D341Med (cell line): ENCODE results near the gene NEMF.
"Not testable (repeated sequence)": the region's sequence is repeated elsewhere in the genome, so short reads cannot be mapped to it uniquely, and the experiment has no call there.

Experiments
- DNase-seq: peaks from one replicate; pipeline ENCODE4 v3.0.0; 2012; ENCODE audit warnings: low spot score

Gene NEMF

GRCh38 chr14:49816118-49816517 lies 36.5 kb downstream of the NEMF start:
- DNase-seq: not testable (repeated sequence)

DNA sequence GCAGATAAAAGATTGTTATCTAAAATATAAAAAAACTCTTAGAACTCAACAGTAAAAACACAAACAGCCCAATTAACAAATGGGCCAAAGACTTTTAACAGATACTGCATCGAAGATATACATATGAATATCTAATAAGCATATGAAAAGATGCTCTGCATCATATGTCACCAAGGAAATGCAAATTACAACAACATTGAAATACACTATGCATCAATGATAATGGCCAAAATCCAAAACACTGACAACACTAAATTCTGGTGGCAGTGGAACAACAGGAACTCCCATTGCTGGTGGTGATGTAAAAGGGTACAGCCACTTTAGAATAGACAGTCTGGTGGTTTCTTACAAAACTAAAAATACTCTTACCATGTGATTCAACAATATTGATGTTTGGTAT lies 43.8 kb downstream of the NEMF start:
- no peak for DNase-seq

GRCh38 chr14:49796025-49796424 lies 56.6 kb downstream of the NEMF start:
- DNase-seq: no peak

- no peak for DNase-seq
Measured at GRCh38 chr14:49792618-49793017, 60.0 kb downstream of the NEMF start.

DNA sequence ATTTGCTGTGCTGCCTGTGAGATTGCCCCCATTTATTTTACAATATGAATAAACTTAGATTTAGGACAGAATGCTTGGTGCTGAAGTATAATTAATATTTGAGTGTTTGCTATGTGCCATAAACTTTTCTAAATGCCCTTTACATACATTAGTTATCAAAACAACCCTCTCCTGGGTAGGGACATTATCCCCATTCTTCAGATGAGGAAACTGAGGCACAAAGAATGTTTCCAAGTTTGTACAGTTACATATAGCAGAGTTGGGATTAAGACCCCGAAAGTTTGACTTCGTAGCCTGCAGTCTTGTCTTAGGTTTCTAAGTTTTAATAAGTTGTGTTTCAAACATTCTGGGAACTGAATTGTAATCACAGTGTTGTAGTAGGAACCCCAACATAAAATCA lies 66.3 kb downstream of the NEMF start:
- no peak for DNase-seq

GRCh38 chr14:49783394-49784014 lies 69.1 kb downstream of the NEMF start:
- DNase-seq: no peak

GRCh38 chr14:49781040-49781439 lies 71.5 kb downstream of the NEMF start:
- not testable (repeated sequence) for DNase-seq

GRCh38 chr14:49778421-49778820 lies 74.2 kb downstream of the NEMF start:
- DNase-seq: no peak

DNA sequence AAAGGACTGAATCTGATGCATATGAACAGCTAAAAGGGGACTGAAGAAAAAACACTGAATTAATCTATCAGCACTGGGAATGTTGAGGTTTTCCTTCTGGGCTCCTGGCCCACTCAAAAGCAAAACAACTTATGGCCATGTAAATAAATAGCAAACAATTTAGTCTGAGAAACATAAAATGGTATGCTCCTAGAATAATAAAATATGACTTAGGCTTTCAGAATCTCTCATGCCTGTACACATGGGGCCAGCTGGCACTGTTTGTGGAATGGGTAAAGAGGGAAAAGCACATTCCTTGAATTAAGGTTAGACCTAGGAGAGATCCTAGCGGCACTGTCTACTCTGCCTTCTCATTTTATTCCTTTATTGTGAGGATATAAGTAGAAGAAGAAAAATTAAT lies 78.5 kb downstream of the NEMF start:
- no peak for DNase-seq

DNA sequence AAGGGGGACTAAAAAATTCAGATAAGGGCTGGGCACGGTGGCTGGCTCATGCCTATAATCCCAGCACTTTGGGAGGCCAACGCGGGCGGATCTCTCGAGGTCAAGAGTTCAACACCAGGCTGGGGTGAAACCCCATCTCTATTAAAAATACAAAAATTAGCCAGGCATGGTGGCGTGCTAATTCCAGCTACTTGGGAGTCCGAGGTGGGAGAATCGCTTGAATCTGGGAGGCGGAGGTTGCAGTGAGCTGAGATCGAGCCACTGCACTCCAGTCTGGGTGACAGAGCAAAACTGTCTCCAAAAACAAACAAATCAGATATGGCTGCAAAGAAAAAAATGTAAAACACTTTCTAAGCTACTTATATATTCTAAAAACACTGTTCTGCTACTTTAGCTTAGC lies 80.9 kb downstream of the NEMF start:
- DNase-seq: not testable (repeated sequence)

- DNase-seq: no peak
Measured at GRCh38 chr14:49770212-49770817, 82.3 kb downstream of the NEMF start.

GRCh38 chr14:49769581-49770211 lies 82.9 kb downstream of the NEMF start:
- DNase-seq: no peak

- no peak for DNase-seq
Measured at GRCh38 chr14:49769171-49769570, 83.4 kb downstream of the NEMF start.

- DNase-seq: peak; percentile 49
Measured at GRCh38 chr14:49768301-49769121, 84.1 kb downstream of the NEMF start.

- peak; percentile 90 for DNase-seq
Measured at GRCh38 chr14:49767571-49768300, 84.9 kb downstream of the NEMF start, which contains the start of gene KLHDC2. KLHDC2 (plus strand) TSS chr14:49768153; CDS start chr14:49768469, 316 bp downstream.

- DNase-seq: no peak
Measured at GRCh38 chr14:49767270-49767570, 85.4 kb downstream of the NEMF start.

GRCh38 chr14:49766839-49767238 lies 85.7 kb downstream of the NEMF start:
- peak; percentile 67 for DNase-seq

GRCh38 chr14:49761839-49762551 lies 90.6 kb downstream of the NEMF start:
- DNase-seq: no peak

DNA sequence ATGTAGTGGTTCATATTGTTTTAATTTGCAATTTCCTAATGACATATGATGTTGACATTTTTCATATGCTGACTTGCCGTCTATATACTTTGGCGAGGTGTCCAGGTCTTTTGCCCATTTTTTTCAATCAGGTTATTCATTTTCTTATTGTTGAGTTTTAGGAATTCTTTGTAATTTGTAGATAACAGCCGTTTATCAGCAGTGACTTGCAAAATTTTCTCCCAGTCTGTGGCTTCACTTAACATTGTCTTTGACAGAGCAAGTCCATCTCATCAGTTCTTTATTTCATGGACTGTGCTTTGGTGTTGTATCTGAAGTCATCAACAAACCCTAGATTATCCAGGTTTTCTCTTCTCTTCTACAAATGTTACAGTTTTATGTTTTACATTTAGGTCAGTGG lies 97.2 kb downstream of the NEMF start:
- DNase-seq: no peak

GRCh38 chr14:49754570-49755097 lies 98.0 kb downstream of the NEMF start:
- no peak for DNase-seq

DNA sequence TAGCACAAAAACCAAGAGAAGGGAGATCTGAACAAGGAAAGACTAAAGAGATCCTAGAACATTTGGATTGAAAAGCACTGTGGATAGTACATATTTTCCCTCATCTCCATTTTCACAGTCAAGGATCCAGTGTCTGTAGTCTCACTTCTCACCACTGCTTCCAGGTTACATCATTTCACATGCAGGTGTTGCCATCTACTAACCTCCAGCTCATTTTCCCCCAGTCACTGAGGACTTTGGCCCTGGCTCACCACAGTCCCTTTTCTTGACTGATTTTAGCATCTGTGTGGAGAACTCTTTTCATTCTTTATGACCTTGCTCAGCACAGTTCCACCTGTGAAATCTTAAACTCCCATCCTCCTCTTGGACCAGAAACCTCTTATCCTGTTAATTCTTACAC lies 106.1 kb downstream of the NEMF start:
- not testable (repeated sequence) for DNase-seq
